ENCODE measurements around the gene DAD1. TPM values are rescaled to one million over a fixed set of nuclear protein-coding genes. Genes with fewer than 3 reads are reported as not detected.

The DAD1 gene
- total RNA-seq, 2 donors from 2014 or later = 139 to 142 TPM

GRCh38 chr14:22532345-22533056 lies 56.5 kb downstream of the DAD1 start:
- no peak for ATAC-seq
- DNase-seq = no peak
- intact Hi-C loops (cut with DNase I, micrococcal nuclease) = no loop called here

GRCh38 chr14:22531451-22532344 lies 57.3 kb downstream of the DAD1 start:
- ATAC-seq = no peak
- intact Hi-C loops (cut with DNase I, micrococcal nuclease) = no loop called here
- DNase-seq = no peak

GRCh38 chr14:22530127-22530526 lies 58.9 kb downstream of the DAD1 start:
- intact Hi-C loops (cut with DNase I, micrococcal nuclease) = no loop called here
- no peak for DNase-seq
- ATAC-seq = no peak

GRCh38 chr14:22526744-22527143 lies 62.3 kb downstream of the DAD1 start:
- intact Hi-C loops (cut with DNase I, micrococcal nuclease) = no loop called here
- no peak for DNase-seq
- no peak for ATAC-seq

GRCh38 chr14:22526218-22526617 lies 62.8 kb downstream of the DAD1 start:
- intact Hi-C loops (cut with DNase I, micrococcal nuclease) = no loop called here
- ATAC-seq (no peak), DNase-seq (no peak)

- ATAC-seq (no peak), DNase-seq (no peak)
- intact Hi-C loops (cut with DNase I, micrococcal nuclease) = no loop called here
Measured at GRCh38 chr14:22524784-22525161, 64.3 kb downstream of the DAD1 start.

GRCh38 chr14:22524115-22524783 lies 64.8 kb downstream of the DAD1 start:
- DNase-seq = no peak
- intact Hi-C loops (cut with DNase I, micrococcal nuclease) = no loop called here
- ATAC-seq = no peak

- no peak for ATAC-seq
- no peak for DNase-seq
- intact Hi-C loops (cut with DNase I, micrococcal nuclease) = no loop called here
Measured at GRCh38 chr14:22523283-22523682, 65.7 kb downstream of the DAD1 start.

- ATAC-seq (no peak), DNase-seq (no peak)
- intact Hi-C loops (cut with DNase I, micrococcal nuclease) = no loop called here
Measured at GRCh38 chr14:22522466-22522957, 66.5 kb downstream of the DAD1 start.

GRCh38 chr14:22521449-22522239 lies 67.4 kb downstream of the DAD1 start:
- intact Hi-C loops (cut with DNase I, micrococcal nuclease) = no loop called here
- DNase-seq = no peak
- peak; percentile 82 for ATAC-seq

- ATAC-seq = no peak
- intact Hi-C loops (cut with DNase I, micrococcal nuclease) = no loop called here
- DNase-seq = no peak
Measured at GRCh38 chr14:22520796-22521195, 68.2 kb downstream of the DAD1 start.

- DNase-seq (no peak), ATAC-seq (no peak)
- intact Hi-C loops (cut with DNase I, micrococcal nuclease) = no loop called here
Measured at GRCh38 chr14:22519877-22520685, 68.9 kb downstream of the DAD1 start.

GRCh38 chr14:22518073-22518472 lies 71.0 kb downstream of the DAD1 start:
- intact Hi-C loops (cut with DNase I, micrococcal nuclease) = no loop called here
- no peak for ATAC-seq
- no peak for DNase-seq

GRCh38 chr14:22517117-22517720 lies 71.8 kb downstream of the DAD1 start:
- no peak for DNase-seq

GRCh38 chr14:22515929-22516328 lies 73.1 kb downstream of the DAD1 start:
- intact Hi-C loops (cut with DNase I, micrococcal nuclease) = no loop called here
- no peak for ATAC-seq
- no peak for DNase-seq

More at GRCh38 chr14:22517117-22517720, 71.8 kb downstream of the DAD1 start:
- no peak for ATAC-seq
- intact Hi-C loops (cut with DNase I, micrococcal nuclease) = no loop called here

Measured in left colon (tissue), 2 donors.